ENCODE results near the gene MERTK.
A peak's percentile ranks its signal among the peaks of the same experiment; 100 is the strongest.

Gene MERTK

GRCh38 chr2:111912547-111912946 lies 14.1 kb downstream of the MERTK start:
- Histone ChIP-seq H3K4me3 (ENCODE audit: low read length) (no peak overlapping the region), H3K4me2 (ENCODE audit: low read depth, low read length) (no peak overlapping the region), H3K9ac (ENCODE audit: low read length) (no peak overlapping the region), H3K27ac (ENCODE audit: low read length) (no peak overlapping the region), H3K4me1 (ENCODE audit: low read length) (no peaks in the 10 kb centered on the region), H3K79me2 (ENCODE audit: low read length) (peaks cover 52% of the 10 kb centered on the region), H4K20me1 (ENCODE audit: insufficient read depth, low read length) (no peaks in the 10 kb centered on the region), H3K36me3 (replicated peaks; ENCODE audit: insufficient read depth, low read length) (no peaks in the 10 kb centered on the region), H3K9me3 (replicated peaks; ENCODE audit: insufficient read depth, low read length) (no peaks in the 10 kb centered on the region), H3K27me3 (replicated peaks; ENCODE audit: insufficient read depth, low read length) (no peaks in the 10 kb centered on the region), H3K9me2 (replicated peaks; ENCODE audit: insufficient read depth, low read length) (no peaks in the 10 kb centered on the region), H3F3A (ENCODE audit: insufficient read depth, low read length) (no peaks in the 10 kb centered on the region), H2AFZ (ENCODE audit: low read length) (no peak overlapping the region)
- no peak for DNase-seq
- TF ChIP-seq EZH2 (optimal IDR thresholded peaks at IDR 0.05; ENCODE audit: low read depth, low read length) (no peak), EZH2phosphoT487 (IDR thresholded peaks at IDR 0.05; ENCODE audit: low read length) (no peak)
- TF ChIP-seq, protein P1, sequence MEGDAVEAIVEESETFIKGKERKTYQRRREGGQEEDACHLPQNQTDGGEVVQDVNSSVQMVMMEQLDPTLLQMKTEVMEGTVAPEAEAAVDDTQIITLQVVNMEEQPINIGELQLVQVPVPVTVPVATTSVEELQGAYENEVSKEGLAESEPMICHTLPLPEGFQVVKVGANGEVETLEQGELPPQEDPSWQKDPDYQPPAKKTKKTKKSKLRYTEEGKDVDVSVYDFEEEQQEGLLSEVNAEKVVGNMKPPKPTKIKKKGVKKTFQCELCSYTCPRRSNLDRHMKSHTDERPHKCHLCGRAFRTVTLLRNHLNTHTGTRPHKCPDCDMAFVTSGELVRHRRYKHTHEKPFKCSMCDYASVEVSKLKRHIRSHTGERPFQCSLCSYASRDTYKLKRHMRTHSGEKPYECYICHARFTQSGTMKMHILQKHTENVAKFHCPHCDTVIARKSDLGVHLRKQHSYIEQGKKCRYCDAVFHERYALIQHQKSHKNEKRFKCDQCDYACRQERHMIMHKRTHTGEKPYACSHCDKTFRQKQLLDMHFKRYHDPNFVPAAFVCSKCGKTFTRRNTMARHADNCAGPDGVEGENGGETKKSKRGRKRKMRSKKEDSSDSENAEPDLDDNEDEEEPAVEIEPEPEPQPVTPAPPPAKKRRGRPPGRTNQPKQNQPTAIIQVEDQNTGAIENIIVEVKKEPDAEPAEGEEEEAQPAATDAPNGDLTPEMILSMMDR (IDR thresholded peaks at IDR 0.05; ENCODE audit: low read length) = no peak

DNA sequence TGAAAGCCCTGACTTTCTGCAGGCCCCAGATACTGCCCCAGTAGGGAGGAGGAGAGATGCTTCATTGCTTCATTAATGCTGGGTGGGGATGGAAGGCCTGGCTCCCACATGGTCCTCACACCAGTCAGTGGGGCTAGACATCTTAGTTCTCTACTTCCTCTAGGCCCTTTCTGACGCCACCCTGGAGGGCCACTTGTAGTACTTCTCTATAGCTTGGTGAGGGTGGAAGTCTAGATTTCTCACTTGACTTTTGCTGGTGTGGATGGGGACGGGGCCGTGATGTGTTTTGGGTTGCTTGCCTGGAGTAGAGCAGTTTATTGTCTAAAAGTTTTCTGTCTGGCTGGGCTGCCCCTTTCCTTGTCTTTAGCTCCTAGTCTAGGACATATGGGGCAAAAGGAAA lies 18.7 kb downstream of the MERTK start:
- Histone ChIP-seq H3K79me2 (ENCODE audit: low read length) (peaks cover 49% of the 10 kb centered on the region), H3K27ac (ENCODE audit: low read length) (no peak overlapping the region)

GRCh38 chr2:111918383-111918806 lies 20.0 kb downstream of the MERTK start:
- H3K27me3 ChIP-seq (replicated peaks; ENCODE audit: insufficient read depth, low read length) = no peaks in the 10 kb centered on the region
- TF ChIP-seq, protein P1 (IDR thresholded peaks at IDR 0.05; ENCODE audit: low read length) = no peak
- TF ChIP-seq EZH2phosphoT487 (IDR thresholded peaks at IDR 0.05; ENCODE audit: low read length) (no peak), EZH2 (optimal IDR thresholded peaks at IDR 0.05; ENCODE audit: low read depth, low read length) (no peak)
- peaks cover 18% of the 10 kb centered on the region for H3K4me1 ChIP-seq (ENCODE audit: low read length)

More for the DNA sequence above, 18.7 kb downstream of the MERTK start:
- Histone ChIP-seq H3K4me3 (ENCODE audit: low read length) (no peak overlapping the region), H3K27me3 (replicated peaks; ENCODE audit: insufficient read depth, low read length) (no peaks in the 10 kb centered on the region), H3K9ac (ENCODE audit: low read length) (no peak overlapping the region), H3F3A (ENCODE audit: insufficient read depth, low read length) (peaks cover 7% of the 10 kb centered on the region), H3K4me1 (ENCODE audit: low read length) (peaks cover 18% of the 10 kb centered on the region), H3K4me2 (ENCODE audit: low read depth, low read length) (no peak overlapping the region), H3K9me2 (replicated peaks; ENCODE audit: insufficient read depth, low read length) (no peaks in the 10 kb centered on the region), H3K9me3 (replicated peaks; ENCODE audit: insufficient read depth, low read length) (no peaks in the 10 kb centered on the region), H2AFZ (ENCODE audit: low read length) (no peak overlapping the region), H3K36me3 (replicated peaks; ENCODE audit: insufficient read depth, low read length) (no peaks in the 10 kb centered on the region), H4K20me1 (ENCODE audit: insufficient read depth, low read length) (no peaks in the 10 kb centered on the region)
- TF ChIP-seq EZH2 (optimal IDR thresholded peaks at IDR 0.05; ENCODE audit: low read depth, low read length) (no peak), EZH2phosphoT487 (IDR thresholded peaks at IDR 0.05; ENCODE audit: low read length) (no peak)
- TF ChIP-seq, protein P1 (IDR thresholded peaks at IDR 0.05; ENCODE audit: low read length) = no peak
- DNase-seq = no peak

More at GRCh38 chr2:111918383-111918806, 20.0 kb downstream of the MERTK start:
- Histone ChIP-seq H2AFZ (ENCODE audit: low read length) (no peak overlapping the region), H3K4me3 (ENCODE audit: low read length) (no peak overlapping the region), H4K20me1 (ENCODE audit: insufficient read depth, low read length) (no peaks in the 10 kb centered on the region), H3K9me2 (replicated peaks; ENCODE audit: insufficient read depth, low read length) (no peaks in the 10 kb centered on the region), H3K79me2 (ENCODE audit: low read length) (peaks cover 42% of the 10 kb centered on the region), H3K36me3 (replicated peaks; ENCODE audit: insufficient read depth, low read length) (no peaks in the 10 kb centered on the region), H3K4me2 (ENCODE audit: low read depth, low read length) (no peak overlapping the region), H3K9ac (ENCODE audit: low read length) (no peak overlapping the region), H3K27ac (ENCODE audit: low read length) (peak overlapping the region; percentile 21; the same call in 1 of the 2 replicates), H3F3A (ENCODE audit: insufficient read depth, low read length) (peaks cover 7% of the 10 kb centered on the region), H3K9me3 (replicated peaks; ENCODE audit: insufficient read depth, low read length) (no peaks in the 10 kb centered on the region)
- DNase-seq = peak; percentile 28

Measured in MM.1S (cell line).